K562 (cell line): ENCODE data around the gene CDH16.

ENCODE experiments used
- ATF7 ChIP-seq: fragments of 450-650 bp; IDR thresholded peaks from 2 replicates; pipeline ENCODE4 v1.7.1; 2014; ENCODE audit warnings: mild to moderate bottlenecking, moderate library complexity
- CTCF ChIP-seq, 3 experiments: IDR thresholded peaks in 2 of 3; conservative IDR thresholded peaks in 1 of 3; 2 replicates each; pipeline ENCODE4 v1.5.1; 2011 to 2012; ENCODE audit warnings: low read length in 3 of 3, mild to moderate bottlenecking in 3 of 3, control low read depth in 2 of 3, improper control_type of control experiment in 1 of 3, inconsistent platforms in 1 of 3, low read depth in 1 of 3, mixed read lengths in 1 of 3, moderate library complexity in 1 of 3; ENCODE audit not compliant: insufficient read depth in 2 of 3
- ELF4 ChIP-seq: fragments of 450-650 bp; formaldehyde crosslinking; IDR thresholded peaks from 2 replicates; pipeline ENCODE4 v1.4.0; 2022; ENCODE audit warnings: missing genetic modification characterization
- EP300 ChIP-seq: IDR thresholded peaks from 2 replicates; pipeline ENCODE4 v1.6.1; 2012; ENCODE audit warnings: low read length, improper control_type of control experiment
- EP400 ChIP-seq: fragments of 450-650 bp; IDR thresholded peaks from 2 replicates; pipeline ENCODE4 v1.6.1; 2017; ENCODE audit warnings: antibody characterized with exemption, mild to moderate bottlenecking, moderate library complexity
- FOXP1 ChIP-seq: sonication (generic); formaldehyde crosslinking; IDR thresholded peaks from 2 replicates; pipeline ENCODE4 v1.8.0; 2022; ENCODE audit warnings: mild to moderate bottlenecking, missing genetic modification reagents
- GATAD2B ChIP-seq: fragments of 450-650 bp; IDR thresholded peaks from 2 replicates; pipeline ENCODE4 v1.6.1; 2017; ENCODE audit warnings: mild to moderate bottlenecking, borderline replicate concordance
- L3MBTL2 ChIP-seq: fragments of 450-650 bp; IDR thresholded peaks from 2 replicates; pipeline ENCODE4 v1.6.1; 2016; ENCODE audit warnings: mild to moderate bottlenecking, moderate library complexity
- MTA1 ChIP-seq: fragments of 450-650 bp; IDR thresholded peaks from 2 replicates; pipeline ENCODE4 v1.6.1; 2017; ENCODE audit warnings: borderline replicate concordance
- NRF1 ChIP-seq, 2 experiments: fragments of 450-650 bp; IDR thresholded peaks in 1 of 2; conservative IDR thresholded peaks in 1 of 2; 2 replicates each; pipeline ENCODE4 v1.6.1; 2014; ENCODE audit warnings: mild to moderate bottlenecking in 2 of 2
- RFX5 ChIP-seq: IDR thresholded peaks from 2 replicates; pipeline ENCODE4 v1.6.1; 2011; ENCODE audit warnings: low read depth, mild to moderate bottlenecking, improper control_type of control experiment, low read length
- ZNF175 ChIP-seq: fragments of 200-800 bp; sonication (Bioruptor generic); IDR thresholded peaks from 2 replicates; pipeline ENCODE4 v1.6.1; 2016; ENCODE audit warnings: low read depth, mild to moderate bottlenecking, missing genetic modification characterization, missing compliant biosample characterization
- ZNF407 ChIP-seq: fragments of 450-650 bp; IDR thresholded peaks from 2 replicates; pipeline ENCODE4 v1.6.1; 2016; ENCODE audit warnings: low read depth

- no peak for TF ChIP-seq MTA1
- no peak for TF ChIP-seq ZNF175
- TF ChIP-seq NRF1 (conservative IDR thresholded peaks at IDR 0.05 in 1 of 2, IDR thresholded peaks at IDR 0.05 in 1 of 2): no peak
- no peak for TF ChIP-seq ATF7
- TF ChIP-seq ZNF407: no peak
- no peak for TF ChIP-seq RFX5
- TF ChIP-seq L3MBTL2: no peak
- TF ChIP-seq CTCF (IDR thresholded peaks at IDR 0.05 in 2 of 3, conservative IDR thresholded peaks at IDR 0.05 in 1 of 3; ENCODE audit: insufficient read depth in 2 of 3, low read depth in 1 of 3, low read length in 3 of 3): peak; percentile 78 to 80 (median 80)
- no peak for TF ChIP-seq EP300
- TF ChIP-seq FOXP1 (CRISPR knock-in tag): no peak
- TF ChIP-seq GATAD2B: no peak
- no peak for TF ChIP-seq EP400
- TF ChIP-seq ELF4 (CRISPR knock-in tag): no peak
Observed at GRCh38 chr16:66928702-66929388, 10.2 kb upstream of the CDH16 start.
